HG02798 (cell line): ENCODE results near the gene KRTCAP3.
"Not testable (repeated sequence)": the region's sequence is repeated elsewhere in the genome, so short reads cannot be mapped to it uniquely, and the experiment has no call there.

Experiments
- ATAC-seq: cut with Tn5 transposase; IDR thresholded peaks from one replicate; pipeline ENCODE4 v1.9.1; 2021; ENCODE audit warnings: mild to moderate bottlenecking; ENCODE audit not compliant: unreplicated experiment, poor library complexity

KRTCAP3 gene, protein sequence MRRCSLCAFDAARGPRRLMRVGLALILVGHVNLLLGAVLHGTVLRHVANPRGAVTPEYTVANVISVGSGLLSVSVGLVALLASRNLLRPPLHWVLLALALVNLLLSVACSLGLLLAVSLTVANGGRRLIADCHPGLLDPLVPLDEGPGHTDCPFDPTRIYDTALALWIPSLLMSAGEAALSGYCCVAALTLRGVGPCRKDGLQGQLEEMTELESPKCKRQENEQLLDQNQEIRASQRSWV

DNA sequence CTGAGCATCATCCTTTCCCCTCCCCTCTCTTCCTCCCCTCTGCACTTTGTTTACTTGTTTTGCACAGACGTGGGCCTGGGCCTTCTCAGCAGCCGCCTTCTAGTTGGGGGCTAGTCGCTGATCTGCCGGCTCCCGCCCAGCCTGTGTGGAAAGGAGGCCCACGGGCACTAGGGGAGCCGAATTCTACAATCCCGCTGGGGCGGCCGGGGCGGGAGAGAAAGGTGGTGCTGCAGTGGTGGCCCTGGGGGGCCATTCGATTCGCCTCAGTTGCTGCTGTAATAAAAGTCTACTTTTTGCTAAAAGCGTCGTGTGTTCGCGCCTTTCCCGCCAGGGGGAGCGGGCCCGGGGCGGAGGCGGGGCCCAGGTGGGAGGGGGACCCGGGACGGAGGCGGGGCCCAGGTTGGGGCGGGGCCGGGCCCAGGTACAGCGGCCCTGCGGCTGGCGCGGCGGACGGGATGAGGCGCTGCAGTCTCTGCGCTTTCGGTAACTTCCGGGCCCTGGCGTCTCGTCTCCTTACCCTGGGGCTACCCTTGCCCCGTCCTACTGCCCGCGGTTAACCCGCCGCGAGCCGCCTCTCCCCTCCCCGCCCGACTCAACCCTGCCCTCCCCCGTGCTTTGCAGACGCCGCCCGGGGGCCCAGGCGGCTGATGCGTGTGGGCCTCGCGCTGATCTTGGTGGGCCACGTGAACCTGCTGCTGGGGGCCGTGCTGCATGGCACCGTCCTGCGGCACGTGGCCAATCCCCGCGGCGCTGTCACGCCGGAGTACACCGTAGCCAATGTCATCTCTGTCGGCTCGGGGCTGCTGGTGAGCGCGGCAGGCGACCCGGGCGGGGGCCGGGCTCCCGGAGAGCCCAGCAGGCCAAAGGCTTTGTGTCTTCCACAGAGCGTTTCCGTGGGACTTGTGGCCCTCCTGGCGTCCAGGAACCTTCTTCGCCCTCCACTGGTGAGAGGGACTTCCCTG, at the start of gene KRTCAP3:
KRTCAP3 (plus strand) TSS at position 424 of the 962 bp plus-strand sequence; CDS start at position 456, 32 bp downstream.
- ATAC-seq, result no peak

DNA sequence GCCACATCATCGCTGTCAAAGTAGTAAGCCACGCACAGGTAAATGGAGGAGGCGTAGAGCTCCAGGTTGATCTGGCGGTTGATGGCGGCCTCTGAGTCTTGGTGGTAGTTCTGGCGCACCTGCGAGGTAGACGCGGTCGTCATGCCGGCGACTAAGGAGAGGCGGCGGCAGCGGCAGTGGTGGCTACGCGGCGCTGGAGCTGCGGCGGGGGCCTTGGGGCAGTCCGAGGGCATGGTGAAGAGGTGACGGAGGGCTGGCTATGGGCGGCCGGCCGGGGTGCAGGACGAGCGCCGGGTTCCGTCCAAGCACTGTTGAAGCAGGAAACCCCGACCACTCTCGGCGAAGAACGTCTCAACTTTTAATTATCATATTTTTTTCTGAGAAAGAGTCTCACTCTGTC, 49.0 kb upstream of the KRTCAP3 start:
- no peak for ATAC-seq

DNA sequence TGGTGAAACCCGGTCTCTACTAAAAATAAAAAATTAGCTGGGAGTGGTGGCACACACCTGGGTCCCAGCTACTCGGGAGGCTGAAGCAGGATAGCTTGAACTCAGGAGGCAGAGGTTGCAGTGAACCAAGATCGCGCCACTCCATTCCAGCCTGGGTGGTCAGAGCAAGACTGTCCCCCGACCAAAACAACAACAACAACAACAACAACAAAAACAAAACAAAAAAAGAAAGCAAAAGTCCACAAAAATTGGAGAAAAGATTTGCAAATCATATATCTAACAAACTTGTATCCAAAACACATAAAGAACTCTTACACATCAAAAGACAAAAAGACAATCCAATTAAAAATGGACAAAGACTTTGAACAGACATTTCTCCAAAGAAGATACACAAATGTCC, 43.2 kb upstream of the KRTCAP3 start:
- no peak for ATAC-seq

DNA sequence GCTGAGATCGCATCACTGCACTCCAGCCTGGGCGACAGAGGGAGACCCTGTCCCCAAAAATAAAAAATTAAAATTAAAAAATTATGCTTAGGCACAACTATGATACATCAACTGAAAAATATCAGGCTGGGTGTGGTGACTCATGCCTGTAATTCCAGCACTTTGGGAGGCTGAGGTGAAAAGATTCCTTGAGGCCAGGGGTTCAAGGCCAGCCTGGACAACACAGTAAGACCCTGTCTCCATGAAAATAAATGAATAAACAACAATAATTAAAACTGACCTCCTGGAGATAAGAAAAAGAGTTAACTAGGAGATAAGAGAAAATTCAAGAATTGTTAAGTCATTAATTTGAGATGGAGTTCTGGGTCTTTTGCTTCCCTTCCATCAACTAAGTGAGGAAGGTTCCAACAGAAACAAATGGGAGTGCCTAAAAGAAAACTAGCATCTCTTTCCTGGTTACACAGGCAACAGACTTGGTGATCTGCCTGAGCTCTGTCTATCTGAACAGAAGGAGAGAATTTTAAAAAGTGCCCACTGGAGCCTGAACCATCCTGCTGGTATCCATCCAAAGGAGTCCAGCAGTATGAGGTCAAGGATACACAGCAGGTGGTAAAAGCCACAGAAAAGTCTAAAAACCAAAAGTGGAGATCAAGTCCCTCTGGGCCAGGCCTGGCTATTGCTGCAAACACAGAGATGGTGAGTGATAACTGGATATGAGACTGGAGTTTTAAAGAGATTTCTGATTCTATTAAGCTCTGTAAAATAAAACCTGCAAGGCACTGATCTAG, 41.6 kb upstream of the KRTCAP3 start:
- ATAC-seq, result no peak

DNA sequence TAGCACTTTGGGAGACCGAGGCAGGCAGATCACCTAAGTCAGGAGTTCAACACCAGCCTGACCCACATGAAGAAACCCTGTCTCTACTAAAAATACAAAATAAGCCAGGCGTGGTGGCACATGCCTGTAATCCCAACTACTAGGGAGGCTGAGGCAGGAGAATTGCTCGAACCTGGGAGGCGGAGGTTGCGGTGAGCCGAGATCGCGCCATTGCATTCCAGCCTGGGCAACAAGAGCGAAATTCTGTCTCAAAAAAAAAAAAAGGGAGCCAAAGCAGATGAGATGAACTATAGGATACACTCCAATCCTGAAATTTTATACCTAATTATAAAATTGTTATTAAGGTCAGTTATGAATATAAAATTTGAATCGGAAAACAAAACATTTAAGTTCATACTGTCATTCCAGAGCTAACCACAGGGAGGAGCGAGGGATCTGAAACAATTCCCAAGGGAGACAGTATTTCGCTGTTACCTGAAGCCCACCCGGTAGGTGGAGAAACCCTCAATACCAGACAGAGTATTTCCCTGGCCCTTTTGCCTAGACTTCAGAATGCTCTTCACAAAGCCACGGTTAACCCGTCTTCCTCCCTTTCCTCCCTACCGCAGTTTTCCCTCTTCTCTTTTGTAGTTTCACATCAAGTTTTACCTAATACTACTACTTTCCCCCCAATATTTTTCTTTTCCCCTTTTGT, 34.2 kb upstream of the KRTCAP3 start:
- ATAC-seq, result no peak

DNA sequence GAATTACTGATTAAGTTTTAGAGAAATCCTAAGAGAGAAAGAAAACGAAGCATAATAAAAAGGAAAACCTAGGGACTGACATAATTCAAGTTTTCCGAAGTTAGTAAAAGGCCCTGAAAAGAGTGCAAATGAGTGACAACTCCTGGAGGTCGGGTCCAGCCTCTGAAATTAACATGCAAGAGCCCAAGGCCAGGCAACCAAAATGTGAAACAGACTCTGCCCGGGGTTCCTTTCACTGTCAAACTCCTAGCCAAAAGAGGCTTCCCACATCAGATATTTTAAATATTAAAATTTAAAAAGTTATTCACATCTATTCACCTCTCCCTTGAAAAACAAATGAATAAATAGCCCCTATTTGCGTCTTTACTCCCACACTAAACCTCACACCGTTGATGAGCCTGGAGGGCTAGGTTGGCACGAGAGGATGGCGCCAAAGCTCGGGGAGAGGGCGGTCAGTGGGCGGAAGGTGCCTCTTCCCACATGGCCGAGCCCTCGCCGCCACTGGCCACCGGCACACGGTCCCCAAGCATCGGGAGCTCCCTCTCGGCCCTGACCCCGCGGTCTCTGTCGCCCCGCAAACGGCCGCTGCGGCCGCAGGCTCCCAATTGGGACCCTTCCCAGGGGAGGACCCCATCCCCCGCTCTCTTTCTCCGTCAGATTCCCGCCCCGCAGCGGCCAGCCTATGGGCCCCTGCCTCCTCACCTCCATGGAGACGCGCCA, 33.4 kb upstream of the KRTCAP3 start:
- peak; percentile 15 for ATAC-seq

DNA sequence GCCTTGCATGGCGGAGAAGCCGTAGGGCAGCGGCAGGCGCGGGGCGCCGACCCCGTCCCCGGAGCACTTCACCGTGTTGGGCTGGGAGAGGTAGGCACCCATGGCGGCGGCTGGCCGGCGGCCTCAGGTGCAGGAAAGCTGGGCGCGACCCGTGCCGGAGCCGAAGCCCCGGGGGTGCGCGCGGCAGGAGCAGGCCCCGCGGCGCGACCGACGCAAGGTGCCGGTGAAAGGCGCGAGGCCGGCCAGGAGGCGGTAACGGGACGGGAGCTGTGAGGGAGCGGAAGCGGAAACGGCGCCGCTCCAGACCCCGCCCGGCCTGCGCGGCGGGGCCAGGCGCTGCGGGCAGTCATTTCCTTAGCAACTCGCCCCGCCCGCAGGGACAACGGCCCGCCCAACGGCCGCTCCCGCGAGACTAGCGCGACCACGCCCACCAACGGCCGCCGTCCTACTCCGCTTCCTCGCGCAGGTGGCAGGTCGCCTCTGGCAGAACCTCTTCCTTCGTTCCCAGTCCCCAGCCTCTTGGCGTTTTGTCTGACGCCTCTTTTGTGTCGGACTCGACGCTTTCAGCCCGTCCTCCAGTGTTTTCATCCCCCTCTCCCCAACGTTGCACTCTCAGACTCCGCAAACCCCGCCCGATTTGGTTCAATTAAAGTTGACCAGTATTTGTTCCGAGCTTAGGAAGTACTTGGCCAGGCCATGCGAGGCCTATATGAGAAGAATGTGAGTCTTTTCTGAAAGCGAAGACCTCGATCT, 32.7 kb upstream of the KRTCAP3 start, which contains the start of gene PPM1G:
PPM1G (minus strand) TSS at position 271 of the 753 bp plus-strand sequence; CDS start at position 102, 169 bp downstream.
- peak; percentile 97 for ATAC-seq

DNA sequence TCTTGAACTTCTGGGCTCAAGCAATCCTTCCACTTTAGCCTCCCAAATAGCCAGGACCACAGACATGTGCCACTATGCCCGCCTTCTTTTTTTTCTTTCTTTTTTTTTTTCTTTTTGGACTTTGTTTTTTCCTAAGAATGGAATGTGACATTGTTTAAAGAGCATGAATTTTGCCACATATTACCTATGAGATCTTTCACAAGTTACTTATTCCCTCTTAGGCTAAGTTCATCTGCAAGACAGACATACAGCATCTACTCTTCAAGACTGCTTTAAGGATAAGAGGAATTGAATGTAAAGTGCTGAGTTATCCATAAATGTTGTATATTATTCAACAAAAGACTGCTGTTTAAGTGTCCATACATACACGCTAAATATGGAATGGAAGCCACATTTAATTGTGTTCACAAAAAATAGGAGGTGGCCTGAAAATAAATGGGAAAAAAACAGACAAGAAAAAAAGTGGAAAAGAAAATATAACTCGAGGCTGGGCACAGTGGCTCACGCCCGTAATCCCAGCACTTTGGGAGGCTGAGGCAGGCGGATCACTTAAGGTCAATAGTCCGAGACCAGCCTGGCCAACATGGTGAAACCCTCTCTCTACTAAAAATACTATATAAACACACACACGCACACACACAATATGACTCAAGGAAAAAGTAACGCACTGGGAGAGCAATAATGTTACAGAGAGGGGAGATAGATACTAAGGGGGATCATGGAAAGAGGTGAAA, 29.6 kb upstream of the KRTCAP3 start:
- no peak for ATAC-seq

DNA sequence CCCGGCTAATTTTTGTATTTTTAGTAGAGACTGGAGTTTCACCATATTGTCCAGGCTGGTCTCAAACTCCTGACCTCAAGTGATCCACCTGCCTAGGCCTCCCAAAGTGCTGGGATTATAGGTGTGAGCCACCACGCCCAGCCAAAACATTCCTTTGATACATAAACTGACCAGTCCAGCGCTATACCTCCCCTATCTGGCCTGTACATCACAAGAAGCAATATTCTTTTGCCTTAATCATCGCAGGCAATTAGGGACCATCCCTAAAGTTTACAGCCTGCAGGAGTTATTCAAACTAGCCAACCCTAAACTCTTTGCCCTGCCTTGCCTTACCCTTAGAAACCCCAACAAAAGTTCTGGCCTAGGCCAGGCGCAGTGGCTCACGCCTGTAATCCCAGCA, 26.0 kb upstream of the KRTCAP3 start:
- no peak for ATAC-seq

DNA sequence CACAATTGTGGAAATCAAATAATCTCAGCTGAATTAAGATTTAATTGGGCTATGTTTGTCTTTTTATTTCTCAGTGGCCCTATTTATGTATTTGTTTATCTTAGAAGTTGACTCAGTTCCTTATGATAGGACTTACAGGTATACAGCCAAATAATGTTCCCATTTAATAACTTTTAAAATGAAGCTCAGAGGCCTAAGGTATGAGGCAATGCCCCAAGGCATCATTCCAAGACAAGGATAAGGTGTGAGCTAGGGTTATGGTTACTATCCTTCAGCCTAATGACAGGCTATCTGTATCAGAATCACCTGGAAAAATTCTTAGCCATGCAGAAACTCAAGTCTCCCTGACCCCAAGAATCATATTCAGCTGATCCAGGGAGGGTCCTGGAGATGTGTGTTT, 21.2 kb upstream of the KRTCAP3 start:
- no peak for ATAC-seq

DNA sequence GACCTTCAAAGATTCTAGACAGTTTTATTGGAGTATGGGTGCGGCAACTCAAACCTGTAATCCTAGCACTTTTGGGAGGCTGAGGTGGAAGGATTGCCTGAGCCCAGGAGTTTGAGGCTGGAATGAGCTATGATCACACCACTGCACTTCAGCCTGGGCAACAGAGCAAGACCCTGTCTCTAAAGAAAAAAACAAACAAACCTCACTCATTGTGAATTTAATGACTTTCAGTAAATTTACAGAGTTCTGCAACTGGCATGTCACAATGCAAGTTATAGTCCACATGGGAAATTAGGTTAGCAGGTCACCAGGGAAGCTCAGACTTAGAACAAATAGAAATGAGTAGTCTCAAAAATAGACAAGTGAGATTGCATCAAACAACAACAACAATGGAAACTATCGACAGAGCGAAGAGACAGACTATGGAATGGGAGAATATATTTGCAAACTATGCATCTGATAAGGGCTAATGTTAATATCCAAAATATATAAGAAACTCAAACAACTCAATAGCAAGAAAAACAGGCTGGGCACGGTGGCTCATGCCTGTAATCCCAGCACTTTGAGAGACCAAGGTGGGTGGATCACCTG, 20.4 kb upstream of the KRTCAP3 start:
- no peak for ATAC-seq

DNA sequence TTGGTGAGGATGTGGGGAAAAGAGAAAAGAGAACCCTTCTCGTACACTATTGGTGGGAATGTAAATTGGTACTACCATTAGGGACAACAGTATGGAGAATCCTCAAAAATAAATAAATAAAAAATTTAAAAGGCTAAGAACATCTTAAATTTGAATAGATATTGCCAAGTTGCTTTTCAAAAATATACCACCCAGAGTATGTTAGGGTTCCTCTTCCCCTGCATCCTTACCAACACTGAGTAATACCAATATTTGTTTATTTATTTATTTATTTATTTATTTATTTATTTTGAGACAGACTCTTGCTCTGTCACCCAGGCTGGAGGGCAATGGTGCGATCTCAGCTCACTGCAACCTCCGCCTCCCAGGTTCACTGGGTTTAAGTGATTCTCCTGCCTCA, 19.2 kb upstream of the KRTCAP3 start:
- no peak for ATAC-seq

DNA sequence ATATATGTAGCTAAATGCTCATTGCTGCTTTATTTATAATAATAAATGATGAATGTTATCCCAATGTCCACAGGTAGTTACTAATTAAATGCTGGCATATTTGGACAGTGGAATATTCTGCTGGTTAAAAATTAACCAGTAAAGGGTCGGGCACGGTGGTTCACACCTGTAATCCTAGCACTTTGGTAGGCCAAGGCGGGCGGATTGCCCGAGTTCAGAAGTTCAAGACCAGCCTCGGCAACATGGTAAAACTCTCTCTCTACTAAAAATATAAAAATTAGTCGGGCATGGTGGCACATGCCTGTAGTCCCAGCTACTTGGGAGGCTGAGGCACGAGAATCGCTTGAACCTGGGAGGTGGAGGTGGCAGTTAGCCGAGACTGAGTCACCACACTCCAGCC, 17.1 kb upstream of the KRTCAP3 start:
- not testable (repeated sequence) for ATAC-seq

DNA sequence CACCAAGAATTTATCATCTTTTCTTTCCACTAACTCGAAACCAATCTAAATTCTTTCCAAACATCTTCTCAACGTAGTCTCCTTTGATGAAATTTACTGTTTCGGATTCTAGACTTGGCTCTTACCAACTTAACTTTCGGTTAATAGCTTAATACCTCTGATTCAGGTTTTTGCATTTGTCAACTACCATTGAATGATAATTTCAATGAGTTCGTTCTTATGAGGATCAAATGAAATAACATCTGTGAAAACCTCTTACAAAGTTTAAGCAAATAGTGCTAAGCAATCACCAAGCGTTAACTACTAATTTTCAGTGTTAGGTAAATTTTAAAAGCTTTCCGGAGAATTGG, 14.3 kb upstream of the KRTCAP3 start:
- ATAC-seq, result no peak

DNA sequence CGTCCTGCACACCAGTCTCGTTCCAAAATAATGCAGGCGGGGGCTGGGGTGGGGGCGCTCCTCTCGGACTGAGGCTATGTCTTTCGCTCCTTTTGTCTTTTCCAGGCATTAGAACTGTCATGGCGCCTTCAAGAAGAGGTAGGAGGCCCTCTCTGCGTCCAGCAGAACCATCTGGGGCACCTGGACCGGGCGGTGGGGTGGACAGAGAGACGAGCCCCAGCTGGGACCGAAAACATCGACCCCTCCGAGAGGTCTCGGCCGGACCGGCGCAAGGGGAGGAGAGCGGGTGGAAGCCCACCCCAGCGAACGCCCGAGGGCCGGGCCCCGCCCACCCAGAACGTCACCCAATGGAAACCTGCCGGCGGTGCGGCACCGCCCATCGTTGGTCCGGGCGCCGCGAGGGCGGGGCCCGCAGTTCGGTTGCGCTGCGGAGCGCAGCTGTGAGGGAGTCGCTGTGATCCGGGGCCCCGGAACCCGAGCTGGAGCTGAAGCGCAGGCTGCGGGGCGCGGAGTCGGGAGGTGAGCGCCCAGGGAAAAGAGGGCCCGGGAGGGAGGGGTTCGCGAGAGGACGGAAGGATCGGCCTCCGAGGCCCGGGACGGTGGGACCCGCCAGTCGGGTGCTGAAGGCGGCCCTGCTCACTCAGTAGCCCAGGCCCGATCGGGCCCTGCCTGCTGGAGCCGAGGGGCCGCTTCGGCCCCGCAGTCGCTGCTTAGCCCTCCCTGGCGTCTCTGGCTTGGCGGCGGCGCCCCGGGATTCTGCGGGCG, 13.8 kb upstream of the KRTCAP3 start, which contains the start of gene NRBP1:
NRBP1 (plus strand) TSS at position 419 of the 765 bp plus-strand sequence. CDS start 4,643 bp downstream, outside the sequence.
- ATAC-seq, result peak; percentile 93

DNA sequence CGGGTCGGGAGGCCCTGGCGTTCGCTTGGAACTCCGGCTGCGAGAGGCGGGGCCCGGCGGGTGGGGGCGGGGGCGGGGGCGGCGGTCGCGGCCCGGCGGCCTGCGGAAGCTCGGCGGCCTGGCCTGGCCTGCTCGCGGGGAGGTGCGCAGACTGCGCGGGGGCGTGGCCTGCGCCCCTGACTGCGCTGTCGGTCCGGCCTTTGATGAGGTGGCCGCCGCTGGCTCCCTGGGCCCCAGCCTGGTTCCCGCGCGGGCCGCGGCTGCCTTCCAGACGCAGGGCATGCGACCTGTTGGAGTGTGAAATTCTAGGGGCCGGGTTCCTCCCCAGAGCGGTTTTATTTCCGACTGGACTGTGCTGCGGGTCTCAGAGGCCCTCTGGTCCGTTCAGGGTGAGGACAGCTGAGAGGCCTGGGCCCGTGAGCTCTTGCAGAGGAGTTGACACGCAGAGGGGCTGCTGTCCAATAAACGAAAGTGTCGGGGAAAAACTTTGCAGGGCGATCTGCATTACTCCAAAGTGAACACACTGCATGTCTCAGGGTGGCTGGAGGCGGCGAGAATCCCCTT, 13.1 kb upstream of the KRTCAP3 start:
- ATAC-seq, result peak; percentile 80

DNA sequence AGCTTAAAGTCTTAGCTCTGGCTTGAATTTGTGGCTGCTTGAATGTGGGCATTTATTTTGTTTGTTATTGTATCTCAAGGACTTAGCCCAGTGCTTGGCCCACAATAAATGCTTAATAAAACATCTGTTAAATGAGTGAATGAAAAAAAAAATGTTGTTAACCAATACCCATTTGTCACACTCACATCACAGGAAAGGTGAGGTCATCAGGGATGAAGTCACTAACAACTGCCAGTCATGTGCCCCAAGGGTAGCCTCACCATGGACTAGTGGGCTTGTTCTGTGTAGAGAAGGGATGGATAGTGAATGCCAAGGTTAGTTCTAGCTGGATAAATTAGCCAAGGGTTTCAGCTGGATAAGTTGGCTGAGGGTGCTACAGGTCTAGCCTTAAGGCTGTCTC, 10.8 kb upstream of the KRTCAP3 start:
- ATAC-seq, result no peak
